Rectal smooth muscle tissue (tissue), 1 donor: Measurements from ENCODE around the gene METTL21C.

Source experiments
- H3K27ac ChIP-seq: one replicate; pipeline ENCODE4 v1.7.0; 2013; ENCODE audit warnings: low read depth, low read length, inconsistent platforms
- H3K27me3 ChIP-seq: one replicate; pipeline ENCODE4 v1.7.0; 2013; ENCODE audit warnings: low read length; ENCODE audit not compliant: control insufficient read depth, insufficient read depth
- H3K36me3 ChIP-seq: one replicate; pipeline ENCODE4 v1.7.0; 2013; ENCODE audit warnings: low read length; ENCODE audit not compliant: control insufficient read depth, insufficient read depth
- H3K4me1 ChIP-seq: one replicate; pipeline ENCODE4 v1.7.0; 2013; ENCODE audit warnings: low read length; ENCODE audit not compliant: control insufficient read depth, insufficient read depth
- H3K4me3 ChIP-seq: one replicate; pipeline ENCODE4 v1.7.0; 2013; ENCODE audit warnings: low read length
- H3K9ac ChIP-seq: one replicate; pipeline ENCODE4 v1.7.0; 2013; ENCODE audit warnings: low read length

The METTL21C gene

DNA sequence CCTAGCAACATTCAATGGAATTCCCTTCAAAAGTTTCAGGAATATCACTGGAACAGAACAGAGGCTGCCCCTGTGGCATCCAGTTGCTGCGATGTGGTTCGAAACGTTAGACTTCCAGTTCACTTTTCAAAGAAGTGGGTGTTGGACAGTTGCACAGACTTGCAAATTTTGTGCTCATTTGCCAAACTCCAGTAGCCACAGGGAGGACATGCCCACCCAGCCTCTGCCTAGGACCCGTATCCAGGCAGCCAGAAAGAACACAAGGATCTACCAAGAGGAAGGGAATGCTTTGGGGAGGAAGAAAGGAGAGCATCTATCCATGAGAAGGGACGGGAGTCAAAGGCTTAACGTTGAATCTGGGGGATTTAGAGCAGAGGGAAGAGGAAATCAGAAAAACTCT is at the start of gene METTL21C:
Gene METTL21C, minus strand, starts transcription at position 108 of the 400 bp plus-strand sequence. CDS start 546 bp downstream, outside the sequence.
- Histone ChIP-seq H3K27ac (no peak within 1 kb of the TSS), H3K27me3 (no peaks in the 10 kb centered on the region), H3K36me3 (no peaks in the 10 kb centered on the region), H3K4me3 (no peak within 1 kb of the TSS), H3K9ac (no peak within 1 kb of the TSS), H3K4me1 (no peaks in the 10 kb centered on the region)

GRCh38 chr13:102742506-102742905 is 47.7 kb upstream of the METTL21C start:
- H3K27ac ChIP-seq = no peak overlapping the region

DNA sequence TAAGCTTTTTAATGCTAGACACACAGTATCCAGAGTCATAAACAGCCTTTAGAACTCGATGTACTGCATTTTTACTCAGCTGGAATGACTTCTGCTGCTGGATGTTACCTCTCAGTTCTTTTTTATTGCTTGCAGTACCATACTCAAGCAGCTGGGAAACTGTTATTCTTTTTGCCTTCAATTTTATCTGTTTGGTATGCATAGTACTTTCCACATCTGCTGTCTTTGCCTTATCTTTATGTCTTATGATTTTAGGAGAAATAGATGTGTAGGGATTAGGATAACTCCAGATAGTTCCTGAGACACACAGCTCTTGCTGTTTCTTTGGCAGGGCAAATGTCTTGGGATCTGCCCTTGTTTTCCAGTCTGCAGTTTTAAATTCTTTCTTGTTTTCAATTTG is 47.3 kb upstream of the METTL21C start:
- Histone ChIP-seq H3K27ac (no peak overlapping the region), H3K27me3 (no peaks in the 10 kb centered on the region), H3K4me1 (no peaks in the 10 kb centered on the region), H3K9ac (no peak overlapping the region), H3K36me3 (no peaks in the 10 kb centered on the region), H3K4me3 (no peak overlapping the region)

More at GRCh38 chr13:102742506-102742905, 47.7 kb upstream of the METTL21C start:
- H3K4me3 ChIP-seq = no peak overlapping the region
- no peaks in the 10 kb centered on the region for H3K4me1 ChIP-seq
- no peaks in the 10 kb centered on the region for H3K27me3 ChIP-seq
- H3K36me3 ChIP-seq = no peaks in the 10 kb centered on the region
- no peak overlapping the region for H3K9ac ChIP-seq

GRCh38 chr13:102729560-102730270 is 34.9 kb upstream of the METTL21C start:
- Histone ChIP-seq H3K27me3 (no peaks in the 10 kb centered on the region), H3K9ac (no peak overlapping the region), H3K36me3 (no peaks in the 10 kb centered on the region), H3K4me1 (no peaks in the 10 kb centered on the region), H3K27ac (no peak overlapping the region), H3K4me3 (no peak overlapping the region)

- H3K27ac ChIP-seq = no peak overlapping the region
- no peaks in the 10 kb centered on the region for H3K36me3 ChIP-seq
- H3K27me3 ChIP-seq = no peaks in the 10 kb centered on the region
- no peak overlapping the region for H3K4me3 ChIP-seq
- no peak overlapping the region for H3K9ac ChIP-seq
- no peaks in the 10 kb centered on the region for H3K4me1 ChIP-seq
Measured at GRCh38 chr13:102726430-102726829, 31.6 kb upstream of the METTL21C start.

DNA sequence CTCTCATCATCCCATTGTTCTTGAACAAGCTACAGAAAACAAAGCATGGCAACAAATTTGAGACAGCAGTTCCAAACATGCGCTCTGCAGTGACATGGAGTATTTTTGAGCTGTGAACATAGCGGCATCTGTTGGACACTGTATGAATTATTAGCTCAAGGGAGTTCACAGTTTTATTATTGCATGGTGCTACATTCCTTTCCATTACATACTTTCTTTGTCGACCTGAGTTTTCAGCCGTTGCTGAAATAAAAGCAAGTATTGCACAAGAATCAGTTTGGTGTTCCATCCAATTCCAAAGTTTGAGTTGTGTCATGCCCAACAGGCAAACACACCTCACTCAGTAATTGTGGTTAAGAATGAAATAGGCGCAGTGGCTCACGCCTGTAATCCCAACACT is 30.1 kb upstream of the METTL21C start:
- Histone ChIP-seq H3K4me3 (no peak overlapping the region), H3K27me3 (no peaks in the 10 kb centered on the region), H3K36me3 (no peaks in the 10 kb centered on the region), H3K9ac (no peak overlapping the region), H3K27ac (no peak overlapping the region), H3K4me1 (no peaks in the 10 kb centered on the region)

DNA sequence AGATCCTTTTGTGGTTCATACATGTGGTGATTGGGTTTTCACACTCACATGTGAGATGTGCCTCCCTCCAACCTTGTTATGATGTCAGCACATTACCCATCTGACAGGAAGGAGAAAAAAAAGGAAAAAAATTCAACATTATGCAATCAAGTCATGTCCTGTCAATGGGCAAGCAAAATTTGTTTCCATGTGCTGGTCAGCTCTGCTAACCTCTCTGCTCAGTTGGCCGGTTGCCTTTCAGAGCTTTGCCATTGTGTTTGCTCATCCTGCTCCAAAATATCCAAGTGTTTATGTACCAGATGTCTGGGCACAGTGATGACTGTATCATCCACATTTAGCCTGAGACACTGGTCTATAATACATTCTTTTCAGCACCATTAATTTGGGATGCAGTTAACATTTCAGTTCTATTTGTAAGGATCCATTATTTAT is 27.0 kb upstream of the METTL21C start:
- no peaks in the 10 kb centered on the region for H3K27me3 ChIP-seq
- no peak overlapping the region for H3K4me3 ChIP-seq
- no peaks in the 10 kb centered on the region for H3K4me1 ChIP-seq
- H3K27ac ChIP-seq = no peak overlapping the region
- H3K9ac ChIP-seq = no peak overlapping the region
- H3K36me3 ChIP-seq = no peaks in the 10 kb centered on the region

GRCh38 chr13:102718746-102719145 is 23.9 kb upstream of the METTL21C start:
- Histone ChIP-seq H3K4me3 (no peak overlapping the region), H3K27me3 (no peaks in the 10 kb centered on the region), H3K27ac (no peak overlapping the region), H3K4me1 (no peaks in the 10 kb centered on the region), H3K9ac (no peak overlapping the region), H3K36me3 (no peaks in the 10 kb centered on the region)

GRCh38 chr13:102715447-102715846 is 20.6 kb upstream of the METTL21C start:
- Histone ChIP-seq H3K27me3 (no peaks in the 10 kb centered on the region), H3K4me1 (no peaks in the 10 kb centered on the region), H3K27ac (no peak overlapping the region)

DNA sequence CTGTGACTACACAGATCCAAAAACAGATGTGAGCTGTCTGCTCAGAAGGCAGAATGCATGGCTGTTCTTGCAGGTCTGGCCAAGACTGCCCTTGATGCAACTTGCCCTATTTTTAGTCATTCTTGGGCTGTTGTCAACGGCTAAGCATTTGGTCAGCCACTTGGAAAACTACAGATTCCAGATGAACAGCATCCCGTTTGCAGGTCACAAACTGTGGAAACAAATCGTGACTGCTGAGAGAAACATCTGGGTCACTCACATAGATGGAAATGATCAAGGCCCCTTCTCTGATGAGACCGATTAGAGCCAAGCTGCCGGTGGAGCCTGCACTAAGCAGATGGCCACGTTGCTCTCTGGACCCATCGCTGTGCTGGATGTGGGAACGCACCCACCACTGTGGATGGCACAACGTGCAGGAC is 15.4 kb upstream of the METTL21C start:
- Histone ChIP-seq H3K4me1 (no peaks in the 10 kb centered on the region), H3K27ac (no peak overlapping the region), H3K4me3 (no peak overlapping the region), H3K9ac (no peak overlapping the region), H3K27me3 (no peaks in the 10 kb centered on the region), H3K36me3 (no peaks in the 10 kb centered on the region)

More at GRCh38 chr13:102715447-102715846, 20.6 kb upstream of the METTL21C start:
- Histone ChIP-seq H3K4me3 (no peak overlapping the region), H3K36me3 (no peaks in the 10 kb centered on the region), H3K9ac (no peak overlapping the region)

GRCh38 chr13:102709536-102709935 is 14.7 kb upstream of the METTL21C start:
- Histone ChIP-seq H3K4me3 (no peak overlapping the region), H3K9ac (no peak overlapping the region), H3K36me3 (no peaks in the 10 kb centered on the region), H3K4me1 (no peaks in the 10 kb centered on the region), H3K27me3 (no peaks in the 10 kb centered on the region), H3K27ac (no peak overlapping the region)

DNA sequence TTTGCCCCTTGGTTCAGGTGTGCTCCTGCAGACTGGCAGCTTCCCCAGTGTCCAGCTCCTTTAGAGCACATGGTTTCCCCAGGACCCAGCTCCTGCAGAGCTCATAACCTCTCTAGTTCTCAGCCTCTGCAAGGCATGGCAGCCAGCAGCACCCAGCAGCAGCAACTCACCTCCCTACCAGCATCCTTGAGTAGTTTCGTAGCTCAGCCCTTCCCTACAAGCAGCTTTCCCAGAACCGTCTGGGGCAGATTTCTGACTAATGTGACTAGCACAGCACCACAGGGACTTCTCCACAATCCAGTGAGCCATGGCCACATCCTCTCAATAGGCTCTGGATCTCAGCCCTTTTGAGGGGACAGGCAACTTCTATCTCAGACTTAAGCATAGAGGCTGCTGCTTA is 14.1 kb upstream of the METTL21C start:
- Histone ChIP-seq H3K27ac (no peak overlapping the region), H3K4me1 (no peaks in the 10 kb centered on the region), H3K27me3 (no peaks in the 10 kb centered on the region), H3K9ac (no peak overlapping the region), H3K36me3 (no peaks in the 10 kb centered on the region), H3K4me3 (no peak overlapping the region)

GRCh38 chr13:102708211-102708610 is 13.4 kb upstream of the METTL21C start:
- no peaks in the 10 kb centered on the region for H3K27me3 ChIP-seq
- H3K9ac ChIP-seq = no peak overlapping the region
- no peaks in the 10 kb centered on the region for H3K36me3 ChIP-seq
- no peak overlapping the region for H3K27ac ChIP-seq
- no peak overlapping the region for H3K4me3 ChIP-seq
- no peaks in the 10 kb centered on the region for H3K4me1 ChIP-seq
